H1 (cell line): ENCODE measurements around the gene ABCC2. TPM values are rescaled to one million over a fixed set of nuclear protein-coding genes. Genes with fewer than 3 reads are reported as not detected.

Experiments
- CTCF ChIA-PET: fragments of 300-600 bp; sonication (Branson Sonifier 250); formaldehyde crosslinking; loops from one replicate; lab custom pipeline; 2021; ENCODE audit not compliant: partially characterized antibody; lab: Charles Lee
- POLR2A ChIA-PET: fragments of 300-600 bp; sonication (Branson Sonifier 250); formaldehyde crosslinking; loops from one replicate; lab custom pipeline; 2021; ENCODE audit warnings: inconsistent platforms; ENCODE audit not compliant: partially characterized antibody; lab: Charles Lee
- DNase-seq, 2 experiments: peaks; one replicate each; pipeline versions ENCODE4 v3.0.0 to v3.0.0-alpha.2; 2010 to 2022; ENCODE audit warnings: low spot score in 2 of 2, low read depth in 1 of 2, mixed read lengths in 1 of 2
- FAIRE-seq: peaks from 2 replicates; lab custom pipeline; 2011; peaks lifted over from hg19 to GRCh38; lab: Jason Lieb, UNC
- H2AFZ ChIP-seq: 2 replicates; pipeline ENCODE4 v1.8.1; 2012; ENCODE audit warnings: low read length, inconsistent platforms
- H2AK5ac ChIP-seq: 2 replicates; pipeline ENCODE4 v1.6.1; 2013; ENCODE audit warnings: low read depth, low read length
- H2BK120ac ChIP-seq: replicated peaks from 2 replicates; pipeline ENCODE3; 2013; ENCODE audit warnings: low read depth, low read length, inconsistent platforms
- H2BK12ac ChIP-seq: 2 replicates; pipeline ENCODE4 v1.6.1; 2013; ENCODE audit warnings: low read depth, low read length
- H2BK15ac ChIP-seq: 2 replicates; pipeline ENCODE4 v1.6.1; 2013; ENCODE audit warnings: low read length
- H2BK20ac ChIP-seq: 2 replicates; pipeline ENCODE4 v1.6.1; 2013; ENCODE audit warnings: low read length
- H2BK5ac ChIP-seq: 2 replicates; pipeline ENCODE4 v1.6.1; 2013; ENCODE audit warnings: low read depth, low read length
- H3K14ac ChIP-seq: 2 replicates; pipeline ENCODE4 v1.6.1; 2013; ENCODE audit warnings: inconsistent platforms; ENCODE audit not compliant: insufficient read length
- H3K18ac ChIP-seq: 2 replicates; pipeline ENCODE4 v1.6.1; 2013; ENCODE audit warnings: low read length; ENCODE audit errors: extremely low read depth
- H3K23ac ChIP-seq: 2 replicates; pipeline ENCODE4 v1.6.1; 2013; ENCODE audit warnings: inconsistent platforms; ENCODE audit not compliant: insufficient read length
- H3K23me2 ChIP-seq: 2 replicates; pipeline ENCODE4 v1.6.1; 2013; ENCODE audit warnings: low read depth, low read length
- H3K27ac ChIP-seq: 2 replicates; pipeline ENCODE4 v1.6.1; 2011; ENCODE audit warnings: low read depth, low read length, inconsistent platforms
- H3K27me3 ChIP-seq, 4 experiments: replicated peaks in 1 of 4; 1 replicate in 1 of 4; 2 replicates in 3 of 4; pipeline versions ENCODE4 v1.6.1 to v1.8.1; 2011 to 2013; ENCODE audit warnings: low read length in 3 of 4, mild to moderate bottlenecking in 3 of 4, inconsistent platforms in 2 of 4, mixed read lengths in 2 of 4, moderate library complexity in 1 of 4; ENCODE audit not compliant: control insufficient read depth in 3 of 4, insufficient read depth in 3 of 4; ENCODE audit errors: extremely low read depth in 1 of 4
- H3K36me3 ChIP-seq, 4 experiments: 2 replicates each; pipeline versions ENCODE4 v1.6.1 to v1.8.1; 2011 to 2013; ENCODE audit warnings: mild to moderate bottlenecking in 4 of 4, low read length in 3 of 4, moderate library complexity in 2 of 4, control low read depth in 1 of 4, inconsistent platforms in 1 of 4; ENCODE audit not compliant: insufficient read depth in 4 of 4, control insufficient read depth in 2 of 4
- H3K4ac ChIP-seq: replicated peaks from 2 replicates; pipeline ENCODE3; 2013; ENCODE audit warnings: low read length, low read depth, mixed read lengths, inconsistent platforms; ENCODE audit not compliant: insufficient read length
- H3K4me1 ChIP-seq, 4 experiments: replicated peaks in 1 of 4; 1 replicate in 1 of 4; 2 replicates in 3 of 4; pipeline versions ENCODE4 v1.6.1 to v1.8.1; 2011 to 2013; ENCODE audit warnings: low read length in 3 of 4, inconsistent platforms in 2 of 4, mixed read lengths in 1 of 4; ENCODE audit not compliant: insufficient read depth in 4 of 4, control insufficient read depth in 3 of 4
- H3K4me2 ChIP-seq, 2 experiments: 2 replicates each; pipeline versions ENCODE4 v1.6.1 to v1.8.1; 2011 to 2013; ENCODE audit warnings: low read depth in 2 of 2, low read length in 2 of 2, control low read depth in 1 of 2, inconsistent platforms in 1 of 2, mild to moderate bottlenecking in 1 of 2; ENCODE audit not compliant: insufficient read depth in 1 of 2
- H3K4me3 ChIP-seq, 4 experiments: fragments of 200-600, 300-600 bp in 1 of 4; sonication (generic), shearing (Covaris generic), sonication (Bioruptor Twin) in 1 of 4; 2 replicates each; pipeline versions ENCODE4 v1.5.1 to v1.8.1; 2011 to 2016; ENCODE audit warnings: low read length in 4 of 4, low read depth in 3 of 4, control low read depth in 2 of 4, inconsistent platforms in 2 of 4, mild to moderate bottlenecking in 2 of 4, mixed read lengths in 1 of 4, moderate library complexity in 1 of 4; ENCODE audit not compliant: insufficient read depth in 2 of 4; ENCODE audit errors: extremely low read depth in 1 of 4
- H3K56ac ChIP-seq: replicated peaks from 2 replicates; pipeline ENCODE3; 2013; ENCODE audit warnings: low read depth, mild to moderate bottlenecking, mixed read lengths, low read length, inconsistent platforms; ENCODE audit not compliant: insufficient read length
- H3K79me1 ChIP-seq: 2 replicates; pipeline ENCODE4 v1.6.1; 2013; ENCODE audit warnings: low read depth, low read length, control low read depth
- H3K79me2 ChIP-seq, 2 experiments: 2 replicates each; pipeline versions ENCODE4 v1.6.1 to v1.8.1; 2012 to 2013; ENCODE audit warnings: low read length in 2 of 2, mild to moderate bottlenecking in 2 of 2, inconsistent platforms in 1 of 2; ENCODE audit not compliant: insufficient read depth in 2 of 2, control insufficient read depth in 1 of 2
- H3K9ac ChIP-seq, 4 experiments: replicated peaks in 1 of 4; 1 replicate in 1 of 4; 2 replicates in 3 of 4; pipeline versions ENCODE4 v1.6.1 to v1.8.1; 2011 to 2013; ENCODE audit warnings: low read depth in 3 of 4, low read length in 3 of 4, control low read depth in 2 of 4, mild to moderate bottlenecking in 2 of 4, moderate library complexity in 2 of 4, inconsistent platforms in 1 of 4; ENCODE audit errors: extremely low read depth in 1 of 4
- H3K9me3 ChIP-seq, 2 experiments: 2 replicates each; pipeline versions ENCODE4 v1.6.1 to v1.8.1; 2012 to 2013; ENCODE audit warnings: mild to moderate bottlenecking in 2 of 2, moderate library complexity in 2 of 2, control low read depth in 1 of 2, inconsistent platforms in 1 of 2, low read depth in 1 of 2, low read length in 1 of 2, mixed read lengths in 1 of 2; ENCODE audit not compliant: insufficient read depth in 2 of 2
- H4K20me1 ChIP-seq, 2 experiments: replicated peaks in 1 of 2; 2 replicates each; pipeline versions ENCODE3 to v1.8.1; 2011 to 2013; ENCODE audit warnings: inconsistent platforms in 2 of 2, low read length in 2 of 2, mild to moderate bottlenecking in 1 of 2; ENCODE audit not compliant: insufficient read depth in 2 of 2, control insufficient read depth in 1 of 2
- H4K5ac ChIP-seq: 2 replicates; pipeline ENCODE4 v1.6.1; 2013; ENCODE audit warnings: low read length, low read depth, mixed read lengths, inconsistent platforms; ENCODE audit not compliant: insufficient read length
- H4K8ac ChIP-seq: 2 replicates; pipeline ENCODE4 v1.8.0; 2013; ENCODE audit warnings: mild to moderate bottlenecking, moderate library complexity, low read length, inconsistent platforms; ENCODE audit not compliant: insufficient read depth; ENCODE audit errors: extremely low read depth
- H4K91ac ChIP-seq: replicated peaks from 2 replicates; pipeline ENCODE3; 2013; ENCODE audit warnings: low read length, mixed read lengths, inconsistent platforms; ENCODE audit not compliant: insufficient read length
- ATF3 ChIP-seq: IDR thresholded peaks from 2 replicates; pipeline ENCODE4 v1.6.1; 2011; ENCODE audit warnings: low read depth, mild to moderate bottlenecking, low read length; ENCODE audit not compliant: insufficient read depth
- CHD1 ChIP-seq: IDR thresholded peaks from 2 replicates; pipeline ENCODE4 v1.6.1; 2012; ENCODE audit warnings: low read depth, low read length, improper control_type of control experiment
- GABPA ChIP-seq: IDR thresholded peaks from 2 replicates; pipeline ENCODE4 v1.6.1; 2011; ENCODE audit warnings: mild to moderate bottlenecking, low read length, moderate library complexity, borderline replicate concordance; ENCODE audit not compliant: insufficient read depth
- KDM1A ChIP-seq: fragments of 200-600, 300-600 bp; sonication (generic); IDR thresholded peaks from 2 replicates; pipeline ENCODE4 v1.7.1; 2016; ENCODE audit warnings: mild to moderate bottlenecking, low read length, borderline replicate concordance
- RNF2 ChIP-seq: fragments of 200-900, 300-1000 bp; sonication (generic); IDR thresholded peaks from 2 replicates; pipeline ENCODE4 v1.7.1; 2016; ENCODE audit warnings: borderline replicate concordance, low read depth, mild to moderate bottlenecking, antibody characterized with exemption, low read length; ENCODE audit not compliant: poor library complexity, severe bottlenecking; ENCODE audit errors: missing control alignments
- RXRA ChIP-seq: IDR thresholded peaks from 2 replicates; pipeline ENCODE4 v1.6.1; 2011; ENCODE audit warnings: low read depth, mild to moderate bottlenecking, low read length, moderate library complexity; ENCODE audit not compliant: insufficient read depth
- SIRT6 ChIP-seq: IDR thresholded peaks from one replicate; pipeline ENCODE4 v1.7.1; 2012; ENCODE audit warnings: low read length, inconsistent platforms
- WGBS, 2 experiments: shearing (Covaris generic) in 1 of 2; methylation state at CpG; one replicate each; pipeline versions ENCODE4 v1.1.6 to v1.1.7; 2013 to 2015; ENCODE audit warnings: low lambda C conversion rate in 2 of 2, mixed read lengths in 2 of 2, inconsistent platforms in 1 of 2, low coverage in 1 of 2, missing lambda C conversion rate in 1 of 2; ENCODE audit not compliant: insufficient replicate concordance in 2 of 2, insufficient coverage in 1 of 2, insufficient read length in 1 of 2; ENCODE audit errors: extremely low coverage in 1 of 2, missing lambda C conversion rate in 1 of 2; 5-methylcytosine and 5-hydroxymethylcytosine counted together
- polyA plus RNA-seq, 7 experiments: library from polyadenylated mRNA; depleted of rRNA in 3 of 7; stranded (reverse) in 5 of 7; unstranded in 2 of 7; fragments of >200 nt in 5 of 7; fragments of 200-250 nt in 2 of 7; gene quantifications; 1 replicate in 5 of 7; 2 replicates in 1 of 7; 4 replicates in 1 of 7; pipeline versions ENCODE4 v1.2.1 to v1.2.3, GENCODE V29; 2011 to 2013; ENCODE audit warnings: missing spikeins in 2 of 7, mixed read lengths in 2 of 7
- total RNA-seq: library from RNA; stranded (reverse); fragmentation: NEBNext Ultra II Directional; extraction: Animal tissue kit (Norgen Biotek cat#: 25700); gene quantifications from 2 replicates; pipeline ENCODE4 v1.2.1, GENCODE V29; 2021

ABCC2 gene
- total and polyA plus RNA-seq, 2 of the 8 experiments (the other 6 are each of a cell fraction or from before 2014, with no cell fraction given), result 0.74 to 1.1 TPM

GRCh38 chr10:99765672-99766301, 16.7 kb upstream of the ABCC2 start:
- Histone ChIP-seq H3K79me1 (no peaks in the 10 kb centered on the region), H4K5ac (no peak overlapping the region), H2BK120ac (no peak overlapping the region), H3K14ac (no peak overlapping the region), H3K9me3 (no peaks in the 10 kb centered on the region), H3K27ac (no peak overlapping the region), H3K23me2 (no peaks in the 10 kb centered on the region)
- TF ChIP-seq SIRT6 (no peak), RNF2 (no peak), RXRA (no peak), KDM1A (no peak), ATF3 (no peak), CHD1 (no peak), GABPA (no peak)
- TF ChIP-seq, all 59 proteins: peak for 0
- no peak overlapping the region for H2BK20ac ChIP-seq
- H3K4me2 ChIP-seq, result no peak overlapping the region
- FAIRE-seq (no peak), DNase-seq (no peak)
- H2BK12ac ChIP-seq, result no peak overlapping the region
- ChIA-PET CTCF (no interaction called here), POLR2A (interaction anchor here (2.6 kb wide), 1 partner anchor 34 kb away, joined by 8 read pairs; the partner anchor contains the start of genes COX15 and CUTC)
- H3K56ac ChIP-seq, result no peak overlapping the region
- H3K18ac ChIP-seq, result no peak overlapping the region
- no peaks in the 10 kb centered on the region for H3K36me3 ChIP-seq
- H3K27me3 ChIP-seq, result no peaks in the 10 kb centered on the region
- no peak overlapping the region for H4K91ac ChIP-seq
- no peak overlapping the region for H2BK5ac ChIP-seq
- no peaks in the 10 kb centered on the region for H4K20me1 ChIP-seq
- no peak overlapping the region for H2BK15ac ChIP-seq
- H3K4me1 ChIP-seq, result no peaks in the 10 kb centered on the region
- H3K4me3 ChIP-seq, result no peak overlapping the region
- H2AK5ac ChIP-seq, result no peak overlapping the region
- H4K8ac ChIP-seq, result no peak overlapping the region
- no peak overlapping the region for H3K23ac ChIP-seq
- 86% methylated on average over 4 of the region's 4 CpGs; no CpG with 5 or more reads in 1 of the 2 experiments for WGBS, 2 experiments
- H3K4ac ChIP-seq, result no peak overlapping the region
- H3K79me2 ChIP-seq, result no peaks in the 10 kb centered on the region
- H2AFZ ChIP-seq, result no peak overlapping the region
- no peak overlapping the region for H3K9ac ChIP-seq
